Astrocyte of the cerebellum (primary cell): Measurements from ENCODE around the gene BAHCC1.

ENCODE experiments used
- DNase-seq: peaks from one replicate; pipeline ENCODE4 v3.0.0-alpha.2; 2011; ENCODE audit warnings: low read depth
- H3K4me3 ChIP-seq: 2 replicates; pipeline ENCODE4 v1.5.1; 2011; ENCODE audit warnings: mild to moderate bottlenecking, low read depth, low read length, moderate library complexity
- CTCF ChIP-seq: IDR thresholded peaks from 2 replicates; pipeline ENCODE4 v1.5.1; 2012; ENCODE audit warnings: low read length, low read depth, moderate library complexity, mild to moderate bottlenecking; ENCODE audit errors: missing control alignments
- in situ Hi-C: cut with HindIII; loops from 2 replicates; pipeline ENCODE4 v1.10.0; 2017; ENCODE audit warnings: low sequenced_read_pairs

The BAHCC1 gene

GRCh38 chr17:81452551-81452950 is 57.3 kb downstream of the BAHCC1 start:
- no peak for TF ChIP-seq CTCF
- DNase-seq: no peak
- in situ Hi-C loops: no loop called here
- no peak overlapping the region for H3K4me3 ChIP-seq

GRCh38 chr17:81453076-81453475 is 57.8 kb downstream of the BAHCC1 start:
- no peak for DNase-seq
- in situ Hi-C loops: no loop called here
- no peak overlapping the region for H3K4me3 ChIP-seq
- TF ChIP-seq CTCF: no peak

DNA sequence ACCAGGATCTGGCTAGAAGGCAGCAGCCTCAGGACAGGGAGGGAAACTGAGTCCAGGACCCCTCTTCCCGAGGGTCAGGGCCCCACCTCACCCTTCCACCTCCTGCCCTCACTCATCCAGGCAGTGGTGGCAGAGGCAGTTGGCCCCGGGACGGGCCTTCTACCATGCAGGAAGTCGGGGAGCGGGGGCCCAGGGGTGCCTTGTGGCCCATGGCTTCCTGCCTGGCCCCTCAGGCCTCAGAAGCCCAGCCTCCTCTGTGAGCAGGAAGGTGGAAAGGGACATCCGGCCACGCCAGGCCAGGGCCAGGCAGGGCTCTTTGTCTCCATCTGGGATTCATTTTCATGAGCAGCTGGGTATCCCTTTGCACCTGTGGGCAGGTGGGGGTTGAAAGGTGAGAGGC is 58.5 kb downstream of the BAHCC1 start:
- DNase-seq: no peak
- in situ Hi-C loops: no loop called here
- TF ChIP-seq CTCF: no peak
- no peak overlapping the region for H3K4me3 ChIP-seq

DNA sequence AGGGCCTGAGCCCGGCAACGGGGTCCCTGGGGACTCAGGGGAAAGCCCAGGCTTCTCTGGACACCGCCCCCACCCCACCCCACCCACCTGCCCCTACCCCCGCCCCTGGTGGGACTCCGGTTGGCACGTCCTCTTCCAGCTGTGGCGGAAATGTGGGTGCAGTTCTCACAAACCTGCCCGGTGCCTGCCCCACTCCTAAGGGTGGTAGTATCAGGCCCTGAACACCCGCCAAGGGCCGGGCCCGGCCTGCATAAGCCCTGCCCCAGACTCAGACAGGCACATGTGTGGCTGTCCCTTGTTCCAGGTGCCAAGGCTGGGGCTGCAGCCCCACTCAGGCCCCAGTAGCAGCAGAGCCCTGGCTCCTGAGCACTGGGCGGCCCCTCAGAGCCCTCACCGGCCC is 59.2 kb downstream of the BAHCC1 start:
- no peak overlapping the region for H3K4me3 ChIP-seq
- TF ChIP-seq CTCF: no peak
- in situ Hi-C loops: no loop called here
- no peak for DNase-seq

GRCh38 chr17:81455387-81455786 is 60.1 kb downstream of the BAHCC1 start:
- no peak for DNase-seq
- no peak for TF ChIP-seq CTCF
- in situ Hi-C loops: loop anchor here (5.0 kb wide), 1 partner anchor 63 kb away; no protein-coding TSS in a partner anchor
- no peak overlapping the region for H3K4me3 ChIP-seq

DNA sequence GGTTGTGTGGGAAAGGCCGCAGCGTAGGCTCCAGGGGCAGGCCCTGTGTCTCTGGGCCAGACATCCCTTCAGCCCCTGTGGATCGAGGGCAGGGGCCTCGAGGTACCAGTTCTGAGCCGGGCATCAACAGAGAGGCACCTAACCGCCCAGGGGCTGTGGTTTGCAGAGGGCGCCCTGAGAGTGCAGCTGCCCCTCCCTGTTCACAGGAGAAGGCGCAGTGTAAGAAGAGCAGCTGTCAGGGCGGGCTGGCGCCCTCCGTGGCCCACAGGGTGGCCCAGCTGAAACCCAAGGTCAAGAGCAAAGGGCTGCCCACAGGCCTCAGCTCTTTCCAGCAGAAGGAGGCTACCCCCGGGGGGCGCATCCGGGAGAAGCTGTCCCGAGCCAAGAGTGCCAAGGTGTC is 60.8 kb downstream of the BAHCC1 start:
- no peak overlapping the region for H3K4me3 ChIP-seq
- in situ Hi-C loops: loop anchor here (5.0 kb wide), 1 partner anchor 64 kb away; no protein-coding TSS in a partner anchor
- TF ChIP-seq CTCF: no peak
- no peak for DNase-seq

DNA sequence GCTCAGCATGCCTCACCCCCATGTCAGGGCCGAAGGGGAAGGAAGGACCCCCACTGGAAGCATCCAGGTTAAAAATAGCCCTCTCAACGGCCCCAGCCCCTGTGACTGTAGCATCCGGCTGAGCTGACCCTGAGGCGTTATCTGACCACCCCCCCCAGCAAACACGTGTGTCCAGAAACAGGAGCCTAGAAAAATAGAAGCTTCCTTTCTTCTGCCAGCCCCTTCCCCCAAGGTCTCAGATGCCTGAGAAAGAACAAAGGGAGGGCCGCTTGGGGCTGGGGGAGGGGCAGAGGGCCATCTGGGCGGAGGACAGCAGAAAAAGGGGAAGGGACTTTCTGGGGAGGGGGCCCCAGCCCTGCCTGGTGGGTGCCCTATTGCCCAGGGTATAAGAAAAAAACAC is 61.5 kb downstream of the BAHCC1 start:
- in situ Hi-C loops: loop anchor here (5.0 kb wide), 1 partner anchor 64 kb away; no protein-coding TSS in a partner anchor
- DNase-seq: no peak
- no peak overlapping the region for H3K4me3 ChIP-seq
- no peak for TF ChIP-seq CTCF
